SH-SY5Y (cell line): ENCODE data around the gene IER5L.

Experiments used
- GATA2 ChIP-seq: IDR thresholded peaks from 2 replicates; pipeline ENCODE4 v1.6.1; 2011; ENCODE audit warnings: mild to moderate bottlenecking, low read depth, low read length
- GATA3 ChIP-seq: IDR thresholded peaks from 2 replicates; pipeline ENCODE4 v1.6.1; 2011; ENCODE audit warnings: low read depth, mild to moderate bottlenecking, low read length, moderate library complexity

DNA sequence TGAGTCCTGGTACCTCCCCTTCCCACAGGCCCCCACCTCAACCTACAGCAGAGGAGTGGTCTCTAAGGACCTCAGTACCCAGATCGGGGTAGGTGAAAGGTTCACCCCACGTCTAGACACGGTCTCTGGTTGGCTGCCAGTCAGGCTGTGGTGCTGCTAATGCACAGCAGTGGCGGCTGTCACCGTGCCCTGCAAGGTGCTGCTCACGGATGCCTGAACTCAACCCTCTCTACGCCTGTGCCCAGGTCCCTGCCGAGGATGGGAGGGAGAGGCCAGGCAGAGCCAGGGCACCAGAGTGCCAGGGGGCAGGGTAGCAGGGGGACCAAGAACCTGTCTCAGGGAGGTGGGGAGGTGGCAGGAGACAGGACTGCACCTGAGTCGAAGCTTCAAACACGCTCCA, 14.3 kb downstream of the IER5L start:
- no peak for TF ChIP-seq GATA2
- no peak for TF ChIP-seq GATA3
